HG03196 (cell line): ENCODE results near the gene RAB7A.

Source experiments
- ATAC-seq: cut with Tn5 transposase; IDR thresholded peaks from one replicate; pipeline ENCODE4 v1.9.1; 2021; ENCODE audit not compliant: unreplicated experiment

Gene RAB7A

DNA sequence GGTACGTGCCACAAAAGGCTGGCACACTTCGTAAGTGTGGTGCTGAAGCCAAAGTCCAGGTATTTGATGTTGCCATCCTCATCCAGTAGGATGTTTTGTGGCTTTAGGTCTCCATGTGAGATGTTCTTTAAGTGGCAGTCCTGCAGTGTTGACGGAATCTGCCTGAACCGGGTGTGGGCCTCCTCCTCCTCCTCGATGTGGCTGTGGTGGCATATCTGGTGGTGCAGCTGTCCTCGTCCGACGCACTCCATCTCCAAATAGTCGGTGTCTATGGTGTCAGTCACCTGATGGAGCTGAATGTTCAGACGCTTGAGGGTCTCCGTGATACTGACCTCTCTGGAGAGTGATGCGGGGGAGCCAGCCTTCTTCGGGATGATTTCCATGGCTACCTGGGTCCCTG lies 123.0 kb downstream of the RAB7A start:
- no peak for ATAC-seq

DNA sequence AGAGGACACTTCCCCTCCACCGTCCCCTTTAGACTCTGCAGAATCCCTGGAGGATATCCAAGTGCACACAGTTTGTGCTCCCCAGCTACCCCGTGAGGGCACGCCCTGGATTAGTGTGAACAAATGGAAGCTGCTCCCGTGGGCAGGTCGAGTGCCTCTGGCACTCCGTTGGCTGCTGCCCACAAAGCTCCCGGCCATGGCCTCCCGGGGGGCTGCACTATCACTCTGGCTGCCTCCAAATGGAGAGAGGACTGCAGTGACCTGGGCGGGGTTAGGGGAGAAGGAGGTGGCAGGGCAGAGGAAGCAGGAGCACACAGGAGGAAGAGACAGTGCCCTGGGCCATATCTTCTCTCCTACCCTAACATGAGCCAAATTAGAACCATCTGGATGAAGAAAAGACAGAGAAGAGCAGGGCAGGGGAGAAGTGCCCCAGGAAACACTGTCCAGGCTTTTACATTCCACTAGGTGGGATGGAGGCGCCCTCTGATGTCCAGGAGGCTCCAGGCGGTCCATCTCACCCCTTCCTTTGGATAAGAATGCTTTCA lies 124.0 kb downstream of the RAB7A start:
- ATAC-seq: no peak

DNA sequence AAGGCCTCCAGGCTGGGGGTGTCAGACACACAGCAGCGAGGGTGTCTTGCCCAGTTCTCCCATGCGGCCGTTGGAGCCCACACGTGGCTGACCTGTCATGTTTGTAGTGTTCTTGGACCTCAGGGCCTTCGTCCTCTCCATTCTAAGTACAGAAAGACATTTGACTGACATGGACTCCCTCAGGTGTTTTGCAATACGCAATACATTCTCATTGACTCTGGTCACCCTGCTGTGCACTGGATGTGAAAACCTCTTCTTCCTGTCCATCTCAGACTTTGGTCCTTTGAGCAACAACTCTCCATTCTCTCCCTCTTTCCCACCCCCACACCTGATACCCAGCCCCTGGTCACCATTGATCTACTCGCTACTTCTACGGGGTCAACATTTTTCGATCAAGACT lies 124.6 kb downstream of the RAB7A start:
- no peak for ATAC-seq

DNA sequence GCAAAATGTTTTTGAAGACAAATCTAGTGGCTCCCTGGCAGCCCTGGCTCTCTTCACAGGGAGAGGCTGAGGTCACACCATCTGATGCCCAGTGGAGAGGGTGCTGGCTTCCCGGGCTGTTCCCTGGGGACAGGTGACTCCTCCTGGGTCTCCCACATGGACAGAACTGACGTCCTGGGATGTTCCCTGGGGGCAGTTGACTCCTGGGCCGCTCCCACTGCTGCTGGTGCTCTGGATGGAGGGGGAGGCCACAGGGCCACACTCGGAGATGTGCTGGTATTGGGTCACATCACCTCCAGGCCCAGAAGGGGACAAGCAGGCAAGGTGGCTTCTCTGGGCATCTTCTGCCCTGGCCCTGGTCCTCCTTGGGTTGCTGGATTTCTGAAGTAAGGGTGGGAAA lies 125.6 kb downstream of the RAB7A start:
- ATAC-seq: no peak

DNA sequence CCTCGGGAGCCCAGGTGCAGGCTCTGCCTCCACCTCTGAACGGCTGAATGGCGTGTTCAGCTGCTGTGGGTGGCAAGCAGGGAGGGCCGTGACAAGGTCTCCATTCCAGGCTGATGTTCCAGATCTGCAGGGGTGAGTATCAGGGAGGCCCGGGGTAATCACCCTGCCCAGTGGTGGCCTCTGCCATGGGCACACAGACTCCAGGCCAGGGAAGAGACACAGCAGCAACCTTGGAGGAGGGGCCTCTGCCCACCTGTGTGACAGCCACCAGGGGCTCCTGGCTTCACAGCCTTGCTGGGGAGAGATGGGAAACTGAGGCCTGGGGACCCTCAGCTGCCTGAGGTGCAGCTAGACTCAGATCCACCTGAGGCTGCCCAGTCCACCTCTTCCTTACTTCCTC lies 127.8 kb downstream of the RAB7A start:
- no peak for ATAC-seq

DNA sequence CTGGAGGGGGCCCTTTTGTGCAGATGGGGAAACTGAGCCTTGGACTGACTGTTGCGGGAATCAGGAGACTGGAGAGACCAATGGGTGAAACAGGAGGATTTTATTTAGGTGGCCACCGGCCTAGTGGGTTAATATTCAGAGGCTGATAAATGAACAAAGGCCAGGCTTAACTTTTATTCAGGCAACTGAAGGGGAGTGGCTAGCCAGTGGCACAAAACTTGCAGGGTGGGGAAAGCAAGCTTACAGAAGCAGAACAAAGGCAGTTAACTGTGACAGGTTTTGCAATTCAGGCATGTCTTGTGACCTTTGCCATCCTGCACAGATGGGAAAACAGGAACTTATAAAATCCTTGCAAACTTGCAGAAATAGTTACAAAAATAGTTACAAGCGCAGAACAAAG lies 128.5 kb downstream of the RAB7A start:
- ATAC-seq: no peak

DNA sequence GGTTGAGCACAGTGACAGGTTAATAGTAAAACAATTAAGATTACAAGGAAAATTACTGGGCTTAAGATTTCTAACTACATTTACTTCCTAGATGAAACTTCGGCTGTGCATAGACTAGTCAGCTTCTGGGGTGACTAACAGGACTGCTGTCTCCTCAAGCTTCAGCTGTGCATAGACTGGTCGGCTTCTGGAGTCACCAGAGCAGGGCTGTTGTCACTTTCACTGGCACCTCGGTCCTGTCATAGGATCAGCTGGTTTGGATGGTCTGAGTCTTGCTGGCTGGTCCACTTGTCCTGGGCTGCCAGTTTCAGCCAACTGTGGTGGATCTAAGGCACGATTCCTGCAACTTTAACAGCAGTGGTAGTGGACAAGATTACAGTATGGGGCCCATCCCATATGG lies 129.6 kb downstream of the RAB7A start:
- ATAC-seq: no peak

DNA sequence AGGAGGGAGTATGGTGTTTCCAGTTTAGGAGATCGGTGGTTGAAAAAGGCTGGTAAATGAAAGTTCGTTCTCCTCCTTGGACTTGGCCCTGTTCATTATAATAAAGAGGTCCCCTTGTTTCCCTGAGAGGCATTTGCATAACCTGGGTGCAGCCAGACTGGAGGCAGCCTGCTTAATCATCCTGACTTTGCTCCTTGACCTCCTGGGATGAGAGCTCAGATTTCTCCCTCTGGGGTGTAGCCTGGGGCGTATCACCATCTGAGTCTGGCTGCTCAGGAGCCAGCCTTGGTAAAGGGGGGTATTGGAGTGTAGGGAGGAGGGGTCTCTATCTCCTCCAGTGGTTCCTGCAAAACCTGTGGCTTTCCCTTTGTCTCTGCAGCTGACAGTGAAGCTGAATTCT lies 132.2 kb downstream of the RAB7A start:
- no peak for ATAC-seq

DNA sequence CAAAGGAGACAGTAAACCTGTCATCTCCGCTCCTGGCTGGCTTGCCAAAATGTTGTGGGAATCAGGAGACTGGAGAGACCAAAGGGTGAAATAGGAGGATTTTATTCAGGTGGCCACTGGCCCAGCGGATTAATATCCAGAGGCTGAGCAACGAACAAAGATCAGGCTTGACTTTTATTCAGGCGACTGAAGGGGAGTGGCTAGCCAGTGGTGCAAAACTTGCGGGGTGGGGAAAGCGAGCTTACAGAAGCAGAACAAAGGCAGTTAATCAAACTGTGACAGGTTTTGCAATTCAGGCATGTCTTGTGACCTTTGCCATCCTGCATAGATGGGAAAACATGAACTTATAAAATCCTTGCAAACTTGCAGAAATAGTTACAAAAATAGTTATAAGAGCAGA lies 133.6 kb downstream of the RAB7A start:
- ATAC-seq: no peak

DNA sequence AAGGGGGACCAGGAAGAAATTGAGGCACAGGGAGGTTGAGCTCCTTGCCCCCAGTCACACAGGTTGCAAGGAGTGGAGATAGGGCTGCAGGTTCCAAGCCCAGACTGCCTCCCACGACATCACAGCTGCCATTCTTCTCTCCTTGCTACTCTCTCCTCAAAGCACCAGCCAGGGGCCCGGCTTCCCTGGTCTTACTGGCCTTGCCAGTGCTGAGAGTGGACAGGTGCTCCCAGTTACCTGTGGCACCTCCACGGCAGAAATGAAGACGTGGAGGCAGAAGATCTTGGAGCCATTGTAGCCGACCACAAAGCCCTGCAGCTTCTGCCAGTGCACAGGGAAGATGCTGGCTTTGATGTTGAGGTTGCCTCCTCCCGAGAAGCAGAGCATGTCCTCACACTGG lies 135.5 kb downstream of the RAB7A start:
- ATAC-seq: no peak

DNA sequence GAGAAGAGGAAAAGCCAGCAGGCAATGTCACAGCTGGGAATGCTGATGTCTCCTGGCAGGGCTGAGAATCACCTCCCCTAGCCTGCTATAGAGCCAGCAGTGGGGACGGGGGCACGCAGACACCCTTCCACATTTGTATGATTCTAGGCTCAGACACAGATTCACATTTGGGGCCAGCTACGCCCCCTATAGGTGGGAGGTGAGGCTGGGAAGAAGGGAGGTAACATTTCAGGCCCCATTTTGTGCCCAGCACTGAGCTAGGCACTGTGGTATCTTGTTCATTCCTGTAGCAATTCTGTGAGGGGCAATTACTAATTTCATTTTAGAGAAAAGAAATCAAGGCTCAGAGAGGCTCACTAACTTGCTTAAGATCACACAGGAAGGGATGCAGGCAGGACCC lies 137.6 kb downstream of the RAB7A start:
- ATAC-seq: no peak
